HS-5 (cell line): ENCODE data around the gene ANKRD2.
"Not testable (repeated sequence)": the region's sequence is repeated elsewhere in the genome, so short reads cannot be mapped to it uniquely, and the experiment has no call there.

Source experiments
- DNase-seq: peaks from one replicate; pipeline ENCODE4 v3.0.0-alpha.2; 2012; ENCODE audit warnings: low read depth

The ANKRD2 gene

DNA sequence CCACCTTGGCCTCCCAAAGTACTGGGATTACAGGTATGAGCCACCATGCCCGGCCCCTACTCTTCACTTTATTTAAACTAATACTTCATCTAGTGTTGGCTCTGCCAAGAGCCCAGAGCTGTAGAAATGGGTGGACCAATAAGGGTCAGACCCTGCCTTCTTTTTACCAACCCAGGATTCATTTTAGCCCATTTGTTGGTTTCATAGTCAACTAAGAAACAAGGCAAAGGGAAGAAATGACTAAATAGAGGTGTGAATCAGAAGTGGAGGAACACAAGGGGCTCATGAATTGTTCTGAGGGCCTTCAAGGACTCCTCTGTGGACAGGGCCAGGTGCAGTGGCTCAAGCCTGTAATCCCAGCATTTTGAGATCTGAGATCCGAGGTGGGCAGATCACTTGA, 1.1 kb downstream of the ANKRD2 start:
- no peak for DNase-seq

GRCh38 chr10:97574374-97575126, 2.0 kb downstream of the ANKRD2 start:
- DNase-seq, result peak; percentile 75

GRCh38 chr10:97575127-97575668, 2.6 kb downstream of the ANKRD2 start:
- no peak for DNase-seq

- DNase-seq, result not testable (repeated sequence)
Measured at GRCh38 chr10:97576487-97576886, 3.9 kb downstream of the ANKRD2 start.

- no peak for DNase-seq
Measured at GRCh38 chr10:97577701-97578100, 5.1 kb downstream of the ANKRD2 start.

DNA sequence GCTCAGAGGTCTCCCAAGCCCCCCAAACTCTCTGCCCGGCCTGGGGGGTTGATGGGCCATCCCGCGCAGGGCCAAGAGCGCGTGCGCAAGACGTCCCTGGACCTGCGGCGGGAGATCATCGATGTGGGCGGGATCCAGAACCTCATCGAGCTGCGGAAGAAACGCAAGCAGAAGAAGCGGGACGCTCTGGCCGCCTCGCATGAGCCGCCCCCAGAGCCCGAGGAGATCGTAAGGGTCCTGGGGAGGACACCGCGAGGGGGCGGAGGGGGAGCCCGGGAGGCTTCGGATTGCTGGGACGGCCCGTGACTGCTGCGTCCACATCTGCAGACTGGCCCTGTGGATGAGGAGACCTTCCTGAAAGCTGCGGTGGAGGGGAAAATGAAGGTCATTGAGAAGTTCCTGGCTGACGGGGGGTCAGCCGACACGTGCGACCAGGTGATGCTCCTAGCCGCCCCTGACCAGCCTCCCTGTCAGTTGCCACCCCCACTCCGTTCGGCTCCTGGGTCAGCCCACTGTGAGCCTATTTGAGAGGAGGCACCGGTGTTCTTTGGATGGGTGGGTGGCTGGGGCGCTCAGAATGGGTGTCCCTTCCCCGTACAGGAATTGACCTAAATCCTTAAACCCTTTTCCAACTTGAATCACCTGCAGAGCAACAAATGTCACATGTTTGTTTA, 5.7 kb downstream of the ANKRD2 start:
- no peak for DNase-seq

DNA sequence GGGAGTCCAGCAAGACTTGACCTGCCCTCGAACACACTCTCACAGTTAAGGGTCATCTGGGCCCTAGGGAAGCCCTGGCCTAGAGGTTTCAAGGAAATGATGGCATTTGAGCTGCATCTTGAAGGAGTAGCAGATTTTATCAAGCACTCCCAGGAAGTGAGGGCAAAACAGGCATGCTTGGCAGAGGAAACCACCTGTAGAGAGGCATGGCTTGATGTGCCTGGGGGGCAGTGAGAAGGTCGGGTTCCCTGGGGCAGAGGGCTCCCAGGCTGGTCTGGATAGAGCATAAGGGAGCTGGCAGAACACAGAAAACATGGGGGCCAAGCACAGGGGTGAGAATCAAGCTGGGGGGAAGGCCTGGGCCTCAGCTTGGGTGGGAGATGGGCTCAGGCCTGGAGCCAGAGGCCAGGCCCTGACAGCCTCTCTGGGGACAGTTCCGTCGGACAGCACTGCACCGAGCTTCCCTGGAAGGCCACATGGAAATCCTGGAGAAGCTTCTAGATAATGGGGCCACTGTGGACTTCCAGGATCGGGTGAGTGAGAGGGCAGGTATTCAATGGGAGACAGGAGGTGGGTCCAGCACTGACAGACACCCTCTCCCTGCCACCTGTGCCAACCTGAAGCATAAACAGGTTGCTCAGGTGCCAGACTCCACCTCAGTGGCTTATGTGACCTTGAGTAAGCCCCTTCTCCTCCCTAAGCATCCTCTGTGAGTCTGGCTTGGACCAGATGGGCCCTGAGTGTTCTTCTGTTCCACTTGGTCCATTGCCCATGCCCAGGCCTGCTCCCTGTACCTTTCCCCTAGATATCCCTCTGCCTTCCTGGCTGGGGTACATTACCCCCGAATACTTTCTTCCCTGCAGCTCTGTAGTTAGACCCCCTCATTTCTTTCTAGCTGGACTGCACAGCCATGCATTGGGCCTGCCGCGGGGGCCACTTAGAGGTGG, 8.1 kb downstream of the ANKRD2 start:
- no peak for DNase-seq

- no peak for DNase-seq
Measured at GRCh38 chr10:97582169-97582568, 9.6 kb downstream of the ANKRD2 start.

DNA sequence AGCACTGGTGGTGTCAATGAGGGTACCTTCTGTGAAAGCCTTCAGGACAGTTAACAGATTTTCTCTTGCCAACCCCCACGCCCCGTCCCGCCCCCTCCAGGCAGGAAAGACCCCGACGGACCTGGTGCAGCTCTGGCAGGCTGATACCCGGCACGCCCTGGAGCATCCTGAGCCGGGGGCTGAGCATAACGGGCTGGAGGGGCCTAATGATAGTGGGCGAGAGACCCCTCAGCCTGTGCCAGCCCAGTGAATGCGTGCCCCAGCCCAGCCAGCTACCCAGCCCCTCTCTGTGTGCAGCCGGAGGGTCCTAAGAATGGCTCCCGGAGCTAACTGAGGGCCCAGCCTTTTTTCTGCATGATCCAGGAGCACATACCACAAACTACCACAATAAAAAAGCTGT, 10.9 kb downstream of the ANKRD2 start:
- DNase-seq, result no peak

GRCh38 chr10:97584060-97584797, 11.7 kb downstream of the ANKRD2 start, which contains the start of gene HOGA1:
TSS of gene HOGA1 (plus strand) at chr10:97584389. CDS start at chr10:97584704, 315 bp downstream.
- DNase-seq, result no peak

- no peak for DNase-seq
Measured at GRCh38 chr10:97584798-97585438, 12.3 kb downstream of the ANKRD2 start.

DNA sequence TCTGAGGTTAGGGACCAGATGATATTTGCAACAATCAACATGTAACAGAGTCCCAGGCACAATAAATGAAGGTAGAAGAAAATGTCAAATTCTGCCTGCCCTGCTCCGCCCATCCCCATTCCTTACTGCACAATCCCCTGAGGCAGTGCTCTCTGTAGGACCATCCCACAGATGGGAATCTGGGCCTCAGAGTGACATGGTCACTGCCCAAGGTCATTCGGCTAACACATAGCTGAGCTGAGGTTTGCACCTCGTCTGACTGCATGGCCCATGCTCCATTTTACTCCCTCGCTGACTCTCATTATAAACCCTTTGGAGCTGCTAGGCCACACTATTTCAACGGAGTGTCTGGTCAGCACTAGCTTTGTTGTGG, 12.8 kb downstream of the ANKRD2 start:
- DNase-seq, result no peak

DNA sequence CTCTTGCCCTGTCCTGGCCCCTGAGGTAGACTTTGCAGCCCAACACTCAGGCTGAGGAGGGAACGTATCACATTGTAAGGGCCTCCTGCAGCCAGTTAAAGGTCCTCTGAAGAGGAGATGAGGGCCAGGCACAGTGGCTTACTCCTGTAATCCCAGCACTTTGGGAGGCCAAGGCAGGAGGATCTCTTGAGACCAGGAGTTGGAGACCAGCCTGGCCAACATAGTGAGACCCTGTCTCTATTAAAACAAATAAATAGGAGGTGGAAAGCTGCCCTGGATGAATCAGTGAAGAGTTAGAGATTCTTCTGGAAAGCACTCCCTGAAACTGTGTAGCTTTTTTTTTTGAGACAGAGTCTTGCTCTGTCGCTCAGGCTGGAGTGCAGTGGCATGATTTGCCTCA, 14.6 kb downstream of the ANKRD2 start:
- DNase-seq, result no peak

DNA sequence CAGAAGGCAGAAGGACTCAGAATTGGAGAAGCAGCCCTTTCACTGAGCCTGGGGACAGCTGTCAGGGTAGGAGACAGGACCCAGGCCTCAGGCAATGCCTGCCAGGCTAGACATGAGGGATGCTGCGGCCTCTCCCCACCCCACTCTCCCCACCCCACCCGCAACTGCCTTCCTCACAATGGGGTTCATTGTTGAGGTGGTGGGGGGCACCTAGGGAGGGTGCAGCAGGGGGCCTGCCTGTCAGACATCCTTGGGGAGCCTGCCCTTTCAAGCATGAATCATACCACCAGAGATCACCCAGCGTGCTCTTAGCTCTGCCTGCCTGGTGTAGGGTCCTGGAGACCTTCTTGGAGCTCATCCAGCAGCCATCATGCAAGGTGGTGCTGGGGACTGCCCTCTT, 16.9 kb downstream of the ANKRD2 start, which contains the start of gene C10orf62:
TSS of gene C10orf62 (plus strand) at position 243 of the 400 bp plus-strand sequence. CDS start 177 bp downstream, outside the sequence.
- DNase-seq, result no peak

- no peak for DNase-seq
Measured at GRCh38 chr10:97590082-97590747, 17.6 kb downstream of the ANKRD2 start.

- no peak for DNase-seq
Measured at GRCh38 chr10:97590748-97591495, 18.3 kb downstream of the ANKRD2 start.

- DNase-seq, result no peak
Measured at GRCh38 chr10:97593421-97593820, 20.8 kb downstream of the ANKRD2 start.

GRCh38 chr10:97596101-97597082, 23.8 kb downstream of the ANKRD2 start:
- DNase-seq, result no peak
